Measurements from ENCODE around the gene SLC15A3.

SLC15A3 gene

GRCh38 chr11:60954421-60954820 is 2.4 kb upstream of the SLC15A3 start:
- Histone ChIP-seq H3K27ac (ENCODE audit: low read depth, low read length, poor library complexity, severe bottlenecking) (no peak overlapping the region), H2AFZ (ENCODE audit: low read length) (no peak overlapping the region), H3K9ac (ENCODE audit: low read length) (no peak overlapping the region), H3K9me2 (ENCODE audit: low read depth, low read length) (no peaks in the 10 kb centered on the region), H3K36me3 (ENCODE audit: insufficient read depth, low read length) (no peaks in the 10 kb centered on the region), H3K9me3 (ENCODE audit: low read length) (no peaks in the 10 kb centered on the region), H3K4me2 (ENCODE audit: low read length) (no peak overlapping the region), H3K4me1 (ENCODE audit: insufficient read depth, low read length, severe bottlenecking) (peaks cover 12% of the 10 kb centered on the region), H3K4me3 (ENCODE audit: low read depth, low read length, poor library complexity, severe bottlenecking) (no peak overlapping the region), H4K20me1 (ENCODE audit: insufficient read depth, low read length) (no peaks in the 10 kb centered on the region), H3F3A (ENCODE audit: insufficient read depth, low read length) (no peaks in the 10 kb centered on the region), H3K27me3 (ENCODE audit: insufficient read depth, low read length) (peaks cover 4% of the 10 kb centered on the region; the same call in 1 of the 2 replicates), H3K79me2 (ENCODE audit: insufficient read depth, low read length) (no peaks in the 10 kb centered on the region)
- TF ChIP-seq CTCF (IDR thresholded peaks at IDR 0.05; ENCODE audit: low read length): no peak
- no peak for TF ChIP-seq EZH2 (IDR thresholded peaks at IDR 0.05; ENCODE audit: borderline replicate concordance, low read length)

- Histone ChIP-seq H3K27me3 (ENCODE audit: insufficient read depth, low read length) (peaks cover 4% of the 10 kb centered on the region; the same call in 1 of the 2 replicates), H4K20me1 (ENCODE audit: insufficient read depth, low read length) (no peaks in the 10 kb centered on the region), H3K79me2 (ENCODE audit: insufficient read depth, low read length) (no peaks in the 10 kb centered on the region), H3K27ac (ENCODE audit: low read depth, low read length, poor library complexity, severe bottlenecking) (no peak overlapping the region), H3K9ac (ENCODE audit: low read length) (no peak overlapping the region), H3F3A (ENCODE audit: insufficient read depth, low read length) (no peaks in the 10 kb centered on the region), H3K4me3 (ENCODE audit: low read depth, low read length, poor library complexity, severe bottlenecking) (no peak overlapping the region), H3K4me2 (ENCODE audit: low read length) (no peak overlapping the region), H3K9me2 (ENCODE audit: low read depth, low read length) (no peaks in the 10 kb centered on the region), H3K4me1 (ENCODE audit: insufficient read depth, low read length, severe bottlenecking) (peaks cover 12% of the 10 kb centered on the region), H3K36me3 (ENCODE audit: insufficient read depth, low read length) (no peaks in the 10 kb centered on the region), H3K9me3 (ENCODE audit: low read length) (no peaks in the 10 kb centered on the region), H2AFZ (ENCODE audit: low read length) (no peak overlapping the region)
- TF ChIP-seq CTCF (IDR thresholded peaks at IDR 0.05; ENCODE audit: low read length): no peak
- no peak for TF ChIP-seq EZH2 (IDR thresholded peaks at IDR 0.05; ENCODE audit: borderline replicate concordance, low read length)
These were observed 1.8 kb upstream of the SLC15A3 start for GRCh38 chr11:60953781-60954180.

- Histone ChIP-seq H3K27me3 (ENCODE audit: insufficient read depth, low read length) (no peaks in the 10 kb centered on the region; the same call in 1 of the 2 replicates), H3K79me2 (ENCODE audit: insufficient read depth, low read length) (no peaks in the 10 kb centered on the region), H3K36me3 (ENCODE audit: insufficient read depth, low read length) (no peaks in the 10 kb centered on the region), H3K27ac (ENCODE audit: low read depth, low read length, poor library complexity, severe bottlenecking) (no peak overlapping the region), H3F3A (ENCODE audit: insufficient read depth, low read length) (no peaks in the 10 kb centered on the region), H4K20me1 (ENCODE audit: insufficient read depth, low read length) (no peaks in the 10 kb centered on the region), H3K9ac (ENCODE audit: low read length) (no peak overlapping the region), H3K9me3 (ENCODE audit: low read length) (no peaks in the 10 kb centered on the region), H3K4me1 (ENCODE audit: insufficient read depth, low read length, severe bottlenecking) (peaks cover 12% of the 10 kb centered on the region), H3K4me2 (ENCODE audit: low read length) (no peak overlapping the region), H3K9me2 (ENCODE audit: low read depth, low read length) (no peaks in the 10 kb centered on the region), H2AFZ (ENCODE audit: low read length) (no peak overlapping the region), H3K4me3 (ENCODE audit: low read depth, low read length, poor library complexity, severe bottlenecking) (no peak overlapping the region)
- no peak for TF ChIP-seq EZH2 (IDR thresholded peaks at IDR 0.05; ENCODE audit: borderline replicate concordance, low read length)
- TF ChIP-seq CTCF (IDR thresholded peaks at IDR 0.05; ENCODE audit: low read length): no peak
These were observed 780 bp upstream of the SLC15A3 start for GRCh38 chr11:60952742-60953170.
